ENCODE results near the gene FAM200B. TPM values are rescaled to one million over a fixed set of nuclear protein-coding genes. Genes with fewer than 3 reads are reported as not detected.
"Not testable (repeated sequence)": the region's sequence is repeated elsewhere in the genome, so short reads cannot be mapped to it uniquely, and the experiment has no call there.

The FAM200B gene
- polyA plus RNA-seq, 4 donors: 66.7 to 72.9 (median 71.7) TPM

GRCh38 chr4:15729910-15730533, 48.4 kb downstream of the FAM200B start:
- DNase-seq (ENCODE audit: low read depth in 4 of 4, low spot score in 2 of 4): no peak

GRCh38 chr4:15733061-15733460, 51.4 kb downstream of the FAM200B start:
- not testable (repeated sequence) for DNase-seq (ENCODE audit: low read depth in 4 of 4, low spot score in 2 of 4)

- no peak for DNase-seq (ENCODE audit: low read depth in 4 of 4, low spot score in 2 of 4)
Measured at GRCh38 chr4:15735536-15735935, 53.9 kb downstream of the FAM200B start.

GRCh38 chr4:15736514-15737050, 55.0 kb downstream of the FAM200B start:
- no peak for DNase-seq (ENCODE audit: low read depth in 4 of 4, low spot score in 2 of 4)

- no peak for DNase-seq (ENCODE audit: low read depth in 4 of 4, low spot score in 2 of 4)
Measured at GRCh38 chr4:15737255-15737654, 55.6 kb downstream of the FAM200B start.

GRCh38 chr4:15738877-15739276, 57.2 kb downstream of the FAM200B start:
- no peak for DNase-seq (ENCODE audit: low read depth in 4 of 4, low spot score in 2 of 4)

Other genes starting within 250 kb of the FAM200B start
- 10 to 100 TPM; 47.6 to 58.2 (median 54.4) TPM for gene CC2D2A, start 211.9 kb upstream of the FAM200B start, polyA plus RNA-seq (ENCODE audit: insufficient read length in 4 of 4)
- gene FBXL5, start 26.5 kb upstream of the FAM200B start, polyA plus RNA-seq (ENCODE audit: insufficient read length in 4 of 4): 100 to 1,000 TPM; 108 to 141 (median 119) TPM
- 10 to 100 TPM; 11.7 to 16.1 (median 14.6) TPM for gene BST1, start 21.2 kb downstream of the FAM200B start, polyA plus RNA-seq (ENCODE audit: insufficient read length in 4 of 4)
- gene CD38, start 96.5 kb downstream of the FAM200B start, polyA plus RNA-seq (ENCODE audit: insufficient read length in 4 of 4): 1 to 10 TPM in 3 of 4 donors, under 1 TPM in 1; 0.90 to 1.4 (median 1.4) TPM